Stimulated activated naive CD8-positive, alpha-beta T cell treated with anti-CD3 and anti-CD28 coated beads, Interleukin-15, amount 100 ng/mL, for 72 hours (primary cell): Measurements from ENCODE around the gene RBPJ.

Experiments
- ATAC-seq: fragments of 150-1000 bp; cut with Tn5 transposase; 2 replicates; pipeline ENCODE4 v1.10.0; 2021; ENCODE audit warnings: mild to moderate bottlenecking, moderate library complexity
- DNase-seq, 2 donors: peaks; one replicate each; pipeline ENCODE4 v3.0.0; 2021 to 2022
- H3K27ac Mint-ChIP-seq, 2 donors: one replicate each; pipeline ENCODE4 v1.8.0; 2022; ENCODE audit warnings: mild to moderate bottlenecking in 2 of 2, mixed read lengths in 2 of 2, moderate library complexity in 2 of 2
- H3K27me3 Mint-ChIP-seq: one replicate; pipeline ENCODE4 v1.8.0; 2022; ENCODE audit warnings: mixed read lengths
- H3K4me1 Mint-ChIP-seq: one replicate; pipeline ENCODE4 v1.8.0; 2022; ENCODE audit warnings: mild to moderate bottlenecking, mixed read lengths
- H3K4me3 Mint-ChIP-seq, 2 donors: one replicate each; pipeline ENCODE4 v1.8.0; 2022; ENCODE audit warnings: mild to moderate bottlenecking in 2 of 2, mixed read lengths in 2 of 2, moderate library complexity in 1 of 2
- H3K9me3 Mint-ChIP-seq, 2 donors: one replicate each; pipeline ENCODE4 v1.8.0; 2022; ENCODE audit warnings: mixed read lengths in 2 of 2

Gene RBPJ

DNA sequence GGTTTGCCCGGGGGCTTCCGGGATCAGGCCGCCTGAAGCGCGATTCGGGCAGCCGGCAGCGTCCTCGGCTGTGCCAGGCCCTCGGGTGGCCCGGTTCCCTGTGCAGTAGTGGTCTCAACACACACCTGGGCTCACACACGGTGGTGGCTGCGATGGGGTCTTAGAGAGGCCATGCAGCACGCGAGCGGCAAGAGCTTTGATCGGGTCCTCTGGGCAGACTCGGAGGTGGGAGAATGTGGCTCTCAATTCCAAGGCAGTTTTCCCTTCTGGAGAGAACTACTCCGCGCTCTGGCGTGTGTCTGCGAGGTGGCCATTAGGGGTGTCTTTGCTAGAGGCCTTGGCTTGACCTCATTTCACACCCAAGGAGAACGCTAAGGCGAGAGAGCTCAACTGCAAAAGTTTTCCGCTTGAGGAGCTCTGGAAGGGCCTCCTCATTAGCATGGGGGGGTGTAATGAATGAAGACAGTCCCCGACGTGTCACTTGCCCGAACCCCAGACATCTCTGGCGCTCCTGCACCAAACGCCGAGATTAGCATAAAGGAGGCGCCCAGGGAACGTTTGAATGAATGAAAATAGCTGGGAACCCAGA is 771 bp upstream of the RBPJ start:
- H3K4me1 Mint-ChIP-seq = peaks cover 43% of the 10 kb centered on the region
- DNase-seq (peak; percentile 73 to 74), ATAC-seq (peak; percentile 36)
- peaks cover 19 to 24% of the 10 kb centered on the region in 2 donors for H3K9me3 Mint-ChIP-seq
- H3K27ac Mint-ChIP-seq = peak overlapping the region; percentile 100
- no peaks in the 10 kb centered on the region for H3K27me3 Mint-ChIP-seq
- H3K4me3 Mint-ChIP-seq = peak overlapping the region; percentile 99

DNA sequence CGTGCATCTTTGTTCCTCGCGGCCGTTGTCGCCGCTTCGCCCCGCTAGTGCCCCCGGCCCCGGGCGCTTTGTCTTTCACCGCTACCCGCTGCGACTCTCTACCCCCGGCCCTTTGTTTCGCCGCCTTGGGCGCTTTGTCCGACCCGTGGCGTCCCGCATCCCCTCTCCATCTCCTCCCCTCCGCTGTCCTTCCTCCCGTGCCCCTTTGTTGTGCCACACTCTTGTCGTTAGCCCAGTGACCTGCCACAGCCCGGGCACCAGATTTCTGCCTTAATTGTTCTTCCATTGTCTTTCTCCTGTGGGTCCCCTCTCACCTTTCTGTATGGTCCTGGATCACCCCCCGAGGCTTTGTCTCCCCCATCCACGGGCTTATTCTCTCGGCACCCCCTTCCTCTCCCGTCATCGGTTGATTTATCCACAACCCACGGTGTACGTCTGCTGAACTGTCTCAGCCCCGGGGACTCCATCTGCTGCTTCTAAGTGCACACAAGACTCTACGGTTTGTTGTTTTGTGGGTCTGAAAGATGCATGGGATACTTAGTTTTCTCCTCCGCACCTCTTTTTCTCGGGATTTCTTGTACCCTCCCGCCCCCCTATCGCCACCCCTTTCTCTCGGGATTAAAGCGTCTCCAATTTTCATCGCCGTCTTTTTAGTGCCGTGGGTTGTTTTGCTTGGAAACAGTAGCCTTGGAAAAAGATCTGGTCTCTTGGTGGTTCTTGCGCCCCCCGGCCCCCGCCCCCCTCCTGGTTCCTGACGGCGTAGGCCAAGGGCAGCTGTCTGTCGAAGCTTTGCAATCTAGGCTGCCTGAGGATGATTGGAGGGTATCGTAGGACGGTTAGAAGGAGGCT is 783 bp downstream of the RBPJ start:
- H3K4me1 Mint-ChIP-seq = peaks cover 52% of the 10 kb centered on the region
- H3K27me3 Mint-ChIP-seq = no peaks in the 10 kb centered on the region
- peak; percentile 34 to 40 for DNase-seq
- no peak for ATAC-seq
- peak overlapping the region; percentile 94 to 95 for H3K4me3 Mint-ChIP-seq
- peaks cover 14 to 15% of the 10 kb centered on the region in 2 donors for H3K9me3 Mint-ChIP-seq
- peak overlapping the region; percentile 96 to 98 for H3K27ac Mint-ChIP-seq

DNA sequence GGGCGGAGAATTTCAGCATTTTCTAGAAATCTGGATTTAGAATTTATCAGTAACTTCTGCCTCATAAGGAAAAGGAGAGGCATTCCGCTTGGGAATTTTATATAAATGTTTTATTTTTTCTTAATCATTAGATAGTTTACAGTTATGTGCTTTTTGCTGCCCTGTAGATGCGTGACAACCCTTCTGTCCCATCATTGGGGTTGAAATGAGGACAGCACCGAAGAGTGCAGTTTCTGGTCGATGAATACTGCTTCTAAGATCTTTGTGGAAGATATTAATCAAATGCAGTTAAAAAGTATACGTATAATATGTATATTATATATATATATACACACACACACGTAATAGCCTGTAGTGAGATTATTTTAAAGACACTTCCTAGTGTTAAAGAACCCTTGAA is 1.5 kb downstream of the RBPJ start:
- peaks cover 52% of the 10 kb centered on the region for H3K4me1 Mint-ChIP-seq
- no peaks in the 10 kb centered on the region for H3K27me3 Mint-ChIP-seq
- ATAC-seq = no peak
- peaks cover 8 to 9% of the 10 kb centered on the region in 2 donors for H3K9me3 Mint-ChIP-seq
- DNase-seq = no peak
- peak overlapping the region; percentile 94 to 95 for H3K4me3 Mint-ChIP-seq
- H3K27ac Mint-ChIP-seq = peak overlapping the region; percentile 96 to 98

DNA sequence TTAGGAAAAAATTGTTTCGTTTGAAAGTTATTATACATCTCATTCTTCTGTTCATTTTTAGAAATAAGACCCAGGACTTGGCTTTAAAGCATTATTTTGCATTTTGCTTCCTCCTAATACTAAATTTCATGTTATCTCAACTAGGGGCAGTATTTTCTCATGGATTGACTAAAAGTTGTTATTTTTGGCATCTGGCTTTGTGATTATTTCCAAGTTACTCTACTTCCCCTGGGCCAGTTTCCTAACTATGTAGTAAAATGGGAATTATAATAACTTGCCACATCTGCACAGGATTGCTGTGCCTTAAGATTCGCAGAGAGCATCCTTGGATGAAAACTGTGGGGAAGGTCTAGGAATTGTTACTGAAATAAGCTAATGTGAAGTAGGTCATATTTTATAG is 3.0 kb downstream of the RBPJ start:
- DNase-seq (no peak), ATAC-seq (no peak)
- peak overlapping the region in 1 of 2 donors; percentile 62 for H3K27ac Mint-ChIP-seq
- H3K4me3 Mint-ChIP-seq = peak overlapping the region; percentile 6 to 95
- peaks cover 43% of the 10 kb centered on the region for H3K4me1 Mint-ChIP-seq
- no peaks in the 10 kb centered on the region for H3K9me3 Mint-ChIP-seq
- H3K27me3 Mint-ChIP-seq = no peaks in the 10 kb centered on the region

DNA sequence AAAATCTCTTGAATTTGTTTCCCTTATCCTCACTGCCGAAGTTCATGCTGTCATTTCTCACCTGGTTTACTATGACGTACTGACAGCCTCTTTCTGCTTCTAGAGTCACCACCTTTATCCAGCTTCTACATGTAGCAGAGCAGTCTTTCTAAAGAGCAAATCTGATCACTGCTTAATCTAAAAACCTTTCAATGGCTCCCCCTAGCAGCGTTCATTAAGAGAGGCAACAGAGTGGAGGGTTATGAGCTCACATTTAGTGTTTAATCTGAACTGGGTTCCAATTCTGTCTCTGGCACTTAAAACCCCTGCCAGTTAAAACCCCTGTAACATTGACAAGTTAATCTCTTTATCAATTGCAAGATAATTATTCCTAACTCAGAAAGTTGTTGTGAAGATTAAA is 4.4 kb downstream of the RBPJ start:
- Mint-ChIP-seq H3K4me3 (peak overlapping the region in 1 of 2 donors; percentile 75), H3K27ac (no peak overlapping the region), H3K9me3 (no peaks in the 10 kb centered on the region), H3K4me1 (peaks cover 43% of the 10 kb centered on the region), H3K27me3 (no peaks in the 10 kb centered on the region)
- peak; percentile 16 to 18 for DNase-seq
- peak; percentile 58 for ATAC-seq

DNA sequence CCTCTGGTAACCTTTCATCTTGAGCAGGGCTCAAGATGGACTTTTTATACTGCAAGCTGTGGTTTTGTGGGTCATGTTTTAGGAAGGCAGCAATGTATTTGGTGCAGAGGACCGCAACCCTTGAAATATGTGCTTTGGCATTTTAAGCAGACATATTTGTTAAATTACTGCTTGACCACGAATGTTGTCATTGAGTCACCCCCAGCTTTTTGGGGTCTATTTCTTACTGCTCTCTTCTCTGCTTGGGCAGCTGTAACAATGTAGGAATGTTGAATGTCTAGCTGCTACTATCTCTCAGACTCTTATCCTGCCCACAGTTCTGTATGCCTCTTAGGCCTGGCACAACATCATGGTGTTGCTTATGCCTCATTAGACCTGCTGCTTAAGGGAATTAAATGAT is 6.0 kb downstream of the RBPJ start:
- Mint-ChIP-seq H3K27ac (no peak overlapping the region), H3K9me3 (no peaks in the 10 kb centered on the region), H3K27me3 (no peaks in the 10 kb centered on the region), H3K4me1 (peaks cover 59% of the 10 kb centered on the region), H3K4me3 (no peak overlapping the region)
- ATAC-seq (no peak), DNase-seq (no peak)

DNA sequence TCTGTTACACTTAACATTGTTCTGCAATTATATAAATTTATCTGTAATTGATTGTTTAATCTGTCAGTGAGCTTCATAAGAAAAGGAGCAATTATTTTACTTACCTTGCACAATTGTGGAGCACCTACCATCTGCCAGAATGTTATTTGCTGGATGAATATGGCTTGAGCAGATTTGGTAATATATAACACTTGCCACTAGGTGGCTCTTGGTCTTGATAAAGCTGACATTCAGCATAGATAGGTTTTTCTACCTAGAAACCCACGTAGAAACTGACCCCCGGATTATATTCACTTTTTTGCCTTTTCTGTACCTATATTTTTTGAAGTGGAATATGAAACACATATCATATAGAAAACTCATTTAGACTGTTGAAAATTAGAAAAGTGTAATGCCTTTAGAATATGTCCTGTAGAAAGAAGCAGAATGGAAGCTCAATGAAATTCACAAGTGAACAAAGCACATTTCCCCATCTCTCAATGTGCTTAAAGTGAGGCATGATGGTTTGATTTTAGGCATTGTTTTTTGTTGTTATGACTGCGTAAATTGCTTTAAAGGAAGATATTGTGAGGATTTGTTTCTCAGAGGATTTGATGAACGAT is 9.5 kb downstream of the RBPJ start:
- H3K9me3 Mint-ChIP-seq = no peaks in the 10 kb centered on the region
- peak; percentile 72 for ATAC-seq
- no peak overlapping the region for H3K4me3 Mint-ChIP-seq
- H3K27me3 Mint-ChIP-seq = no peaks in the 10 kb centered on the region
- peak overlapping the region in 1 of 2 donors; percentile 87 for H3K27ac Mint-ChIP-seq
- peaks cover 41% of the 10 kb centered on the region for H3K4me1 Mint-ChIP-seq
- DNase-seq = no peak

DNA sequence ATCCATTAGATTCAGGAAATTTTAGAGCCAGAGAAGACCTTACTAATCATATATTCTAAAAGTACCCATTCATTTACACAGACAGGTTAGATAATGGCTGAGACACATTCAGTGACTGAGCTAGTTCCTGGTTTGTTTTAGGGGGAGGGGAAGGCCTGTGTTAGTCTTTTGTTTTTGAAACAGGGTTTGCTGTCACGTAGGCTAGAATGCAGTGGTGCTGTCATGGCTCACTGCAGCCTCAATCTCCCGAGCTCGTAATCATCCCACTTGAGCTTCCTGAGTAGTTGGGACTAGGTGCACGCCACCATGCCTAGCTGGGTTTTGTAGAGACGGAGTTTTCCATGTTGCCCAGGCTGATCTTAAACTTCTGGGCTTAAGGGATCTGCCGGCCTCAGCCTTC is 10.1 kb downstream of the RBPJ start:
- no peak overlapping the region for H3K27ac Mint-ChIP-seq
- H3K27me3 Mint-ChIP-seq = no peaks in the 10 kb centered on the region
- H3K4me3 Mint-ChIP-seq = no peak overlapping the region
- H3K9me3 Mint-ChIP-seq = no peaks in the 10 kb centered on the region
- H3K4me1 Mint-ChIP-seq = peaks cover 45% of the 10 kb centered on the region
- ATAC-seq (no peak), DNase-seq (no peak)

GRCh38 chr4:26331380-26331950 is 10.7 kb downstream of the RBPJ start:
- no peaks in the 10 kb centered on the region for H3K27me3 Mint-ChIP-seq
- H3K4me1 Mint-ChIP-seq = peaks cover 48% of the 10 kb centered on the region
- ATAC-seq = no peak
- DNase-seq = no peak
- H3K27ac Mint-ChIP-seq = no peak overlapping the region
- H3K9me3 Mint-ChIP-seq = no peaks in the 10 kb centered on the region
- H3K4me3 Mint-ChIP-seq = no peak overlapping the region

DNA sequence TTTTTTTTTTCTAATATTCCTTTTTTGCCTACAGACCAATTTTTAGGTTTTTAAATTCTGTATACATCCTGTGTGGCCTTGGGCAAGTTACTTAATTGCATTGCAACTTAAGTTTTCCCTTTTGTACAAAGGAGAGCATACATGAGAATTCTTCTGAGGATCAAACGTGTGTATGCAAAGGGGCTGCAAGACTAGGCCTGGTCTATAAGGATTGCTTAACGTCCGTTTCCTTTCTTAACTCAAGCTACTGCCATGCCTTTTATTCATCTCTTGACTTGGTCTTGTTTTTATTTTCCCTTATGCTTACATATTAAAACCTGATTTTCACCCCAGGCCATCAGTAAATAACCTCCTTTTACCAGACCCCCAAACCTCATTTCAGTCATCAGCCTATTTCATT is 13.6 kb downstream of the RBPJ start:
- peaks cover 47% of the 10 kb centered on the region for H3K4me1 Mint-ChIP-seq

DNA sequence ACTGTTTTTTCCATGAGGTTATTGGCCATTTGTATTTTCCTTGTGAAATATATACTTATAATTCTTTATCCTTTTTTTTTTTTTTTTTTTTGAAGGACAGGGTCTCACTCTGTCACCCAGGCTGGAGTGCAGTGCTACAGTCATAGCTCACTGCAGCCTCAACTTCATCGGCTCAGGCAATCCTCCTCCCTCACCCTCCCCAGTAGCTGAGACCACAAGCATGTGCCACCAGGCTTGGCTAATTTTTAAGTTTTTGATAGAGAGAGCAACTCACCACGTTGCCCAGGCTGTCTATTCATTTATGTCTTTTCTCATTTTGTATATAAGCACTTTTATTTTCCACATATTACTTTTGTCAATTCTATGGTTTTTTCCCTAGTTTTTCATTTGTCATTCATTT is 16.8 kb downstream of the RBPJ start:
- Mint-ChIP-seq H3K4me1 (peaks cover 45% of the 10 kb centered on the region), H3K9me3 (no peaks in the 10 kb centered on the region), H3K4me3 (no peak overlapping the region), H3K27ac (no peak overlapping the region), H3K27me3 (no peaks in the 10 kb centered on the region)
- ATAC-seq (no peak), DNase-seq (no peak)

More for the DNA sequence above, 13.6 kb downstream of the RBPJ start:
- ATAC-seq (no peak), DNase-seq (no peak)
- H3K27ac Mint-ChIP-seq = no peak overlapping the region
- H3K9me3 Mint-ChIP-seq = no peaks in the 10 kb centered on the region
- no peaks in the 10 kb centered on the region for H3K27me3 Mint-ChIP-seq
- no peak overlapping the region for H3K4me3 Mint-ChIP-seq

DNA sequence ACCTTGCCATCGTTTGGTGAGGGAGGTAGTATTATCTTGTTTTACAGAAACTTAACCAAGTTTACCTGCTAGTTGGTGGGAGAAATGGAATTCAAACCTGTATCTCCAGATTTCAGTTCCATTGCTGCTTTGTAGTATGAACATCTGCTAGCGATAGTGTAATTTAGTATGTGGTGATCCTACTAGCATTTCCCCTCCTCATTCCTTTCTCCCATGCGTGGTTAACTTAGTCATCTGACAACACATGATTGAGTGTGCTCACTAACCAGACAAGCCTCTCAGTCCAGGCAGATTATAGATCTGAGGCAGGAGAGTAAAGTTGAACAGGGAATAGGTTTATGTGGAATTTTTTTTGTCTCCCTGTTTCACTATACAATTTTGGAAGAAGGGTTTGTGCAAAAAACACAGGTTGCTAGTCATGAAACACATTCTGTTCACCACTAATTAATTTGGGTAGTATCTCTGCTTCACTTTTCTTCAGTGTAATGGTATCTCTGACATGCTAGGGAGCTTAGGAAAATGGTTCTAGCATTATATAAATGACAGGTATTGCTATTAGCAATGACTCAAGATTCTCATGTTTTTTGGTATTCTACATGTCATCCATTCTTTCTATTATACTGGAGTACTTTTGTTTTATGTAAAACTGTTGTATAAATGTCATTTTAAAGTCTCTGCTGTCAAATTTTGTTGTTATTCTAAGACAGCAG is 21.7 kb downstream of the RBPJ start:
- DNase-seq (no peak), ATAC-seq (peak; percentile 67)
- peaks cover 48% of the 10 kb centered on the region for H3K4me1 Mint-ChIP-seq
- H3K4me3 Mint-ChIP-seq = no peak overlapping the region
- H3K9me3 Mint-ChIP-seq = no peaks in the 10 kb centered on the region
- no peaks in the 10 kb centered on the region for H3K27me3 Mint-ChIP-seq
- no peak overlapping the region for H3K27ac Mint-ChIP-seq

GRCh38 chr4:26343038-26343398 is 22.2 kb downstream of the RBPJ start:
- H3K4me3 Mint-ChIP-seq = no peak overlapping the region
- H3K4me1 Mint-ChIP-seq = peaks cover 45% of the 10 kb centered on the region
- no peaks in the 10 kb centered on the region for H3K9me3 Mint-ChIP-seq
- DNase-seq = no peak
- H3K27me3 Mint-ChIP-seq = no peaks in the 10 kb centered on the region
- ATAC-seq = no peak
- H3K27ac Mint-ChIP-seq = no peak overlapping the region

DNA sequence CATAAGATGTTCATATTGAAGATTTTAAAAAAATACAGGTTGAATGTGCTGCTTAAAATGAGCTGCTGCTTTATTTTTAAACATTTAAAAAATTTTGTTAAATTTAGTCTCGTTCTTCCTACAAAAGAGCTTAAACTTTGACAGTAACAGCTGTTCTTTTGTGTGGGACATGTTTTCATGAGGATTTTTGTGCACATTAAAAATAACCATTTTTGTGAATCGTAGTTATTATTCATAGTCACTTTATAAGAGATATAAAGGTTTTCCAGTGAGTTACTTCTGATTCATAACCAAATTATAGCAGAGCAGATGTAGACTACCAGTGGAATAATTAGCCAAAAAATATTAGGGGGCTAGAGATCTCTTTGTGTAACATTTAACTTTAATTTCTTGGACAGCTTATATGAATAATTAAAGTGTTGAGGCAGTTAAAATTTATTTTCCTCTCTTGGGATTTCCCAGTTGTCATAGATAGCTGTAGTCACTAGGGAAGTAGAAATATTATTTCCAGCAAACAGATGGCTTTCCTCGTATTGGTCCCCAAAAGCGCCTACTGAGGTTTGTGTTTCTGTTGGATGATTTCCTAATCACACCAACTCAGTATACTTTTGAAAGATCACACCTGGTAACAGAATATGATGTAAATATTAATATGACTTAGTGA is 24.2 kb downstream of the RBPJ start:
- no peak for ATAC-seq
- Mint-ChIP-seq H3K27ac (no peak overlapping the region), H3K4me1 (peaks cover 58% of the 10 kb centered on the region), H3K9me3 (no peaks in the 10 kb centered on the region), H3K27me3 (no peaks in the 10 kb centered on the region), H3K4me3 (no peak overlapping the region)
- DNase-seq = no peak

- DNase-seq = no peak
- H3K4me1 Mint-ChIP-seq = peaks cover 62% of the 10 kb centered on the region
- no peak overlapping the region for H3K27ac Mint-ChIP-seq
- H3K9me3 Mint-ChIP-seq = no peaks in the 10 kb centered on the region
- no peak overlapping the region for H3K4me3 Mint-ChIP-seq
- no peak for ATAC-seq
- no peaks in the 10 kb centered on the region for H3K27me3 Mint-ChIP-seq
These were observed 24.7 kb downstream of the RBPJ start for GRCh38 chr4:26345565-26345938.
